B cell (primary cell): Measurements from ENCODE around the gene CACNG8. TPM values are rescaled to one million over a fixed set of nuclear protein-coding genes. Genes with fewer than 3 reads are reported as not detected.

Source experiments
- ATAC-seq: fragments of 200-7000 bp; cut with Tn5 transposase; one replicate; pipeline ENCODE4 v1.10.0; 2021; ENCODE audit warnings: low read depth, mild to moderate bottlenecking, moderate number of reproducible peaks, moderate library complexity
- CTCF ChIA-PET: fragments of 350-600 bp; sonication (Branson Sonifier 250); formaldehyde crosslinking; loops from one replicate; lab custom pipeline; 2021; ENCODE audit warnings: antibody characterized with exemption, inconsistent platforms; lab: Charles Lee
- POLR2A ChIA-PET: fragments of 350-600 bp; sonication (Branson Sonifier 250); formaldehyde crosslinking; loops from one replicate; lab custom pipeline; 2021; ENCODE audit warnings: antibody characterized with exemption; lab: Charles Lee
- DNase-seq: peaks from one replicate; pipeline ENCODE4 v3.0.0; 2013
- H2AFZ ChIP-seq: 2 replicates; pipeline ENCODE4 v1.6.1; 2012; ENCODE audit warnings: mild to moderate bottlenecking, low read depth, low read length; ENCODE audit not compliant: insufficient read depth, poor library complexity, severe bottlenecking
- H3K27ac ChIP-seq, 2 donors: 1 replicate in 1 of 2; 2 replicates in 1 of 2; pipeline ENCODE4 v1.5.1; 2012 to 2013; ENCODE audit warnings: low read length in 2 of 2, mild to moderate bottlenecking in 2 of 2, moderate library complexity in 1 of 2
- H3K27me3 ChIP-seq, 4 experiments: fragments of 200-600 bp in 1 of 4; sonication (generic) in 1 of 4; replicated peaks in 1 of 4; 1 replicate in 2 of 4; 2 replicates in 2 of 4; pipeline versions ENCODE4 v1.6.1 to v1.7.0; 2013 to 2016; ENCODE audit warnings: low read length in 3 of 4, mild to moderate bottlenecking in 2 of 4, mixed read lengths in 1 of 4, moderate library complexity in 1 of 4; ENCODE audit not compliant: insufficient read depth in 4 of 4, control insufficient read depth in 3 of 4; ENCODE audit errors: control extremely low read depth in 1 of 4
- H3K36me3 ChIP-seq, 2 experiments: replicated peaks in 1 of 2; 1 replicate in 1 of 2; 2 replicates in 1 of 2; pipeline versions ENCODE4 v1.6.1 to v1.7.1; 2013; ENCODE audit warnings: low read length in 1 of 2; ENCODE audit not compliant: insufficient read depth in 2 of 2, control insufficient read depth in 1 of 2; ENCODE audit errors: control extremely low read depth in 1 of 2, extremely low read depth in 1 of 2
- H3K4me1 ChIP-seq, 2 donors: fragments of 200-600 bp in 1 of 2; sonication (generic) in 1 of 2; 1 replicate in 1 of 2; 2 replicates in 1 of 2; pipeline versions ENCODE4 v1.5.1 to v1.6.1; 2013 to 2017; ENCODE audit warnings: low read length in 2 of 2; ENCODE audit not compliant: control insufficient read depth in 2 of 2, insufficient read depth in 2 of 2
- H3K4me2 ChIP-seq: replicated peaks from 2 replicates; pipeline ENCODE3; 2012; ENCODE audit warnings: mild to moderate bottlenecking, low read depth, low read length; ENCODE audit not compliant: poor library complexity, severe bottlenecking
- H3K4me3 ChIP-seq, 5 experiments: fragments of 200-600 bp in 1 of 5; sonication (generic) in 1 of 5; 1 replicate in 3 of 5; 2 replicates in 2 of 5; pipeline versions ENCODE4 v1.5.1 to v1.7.0; 2011 to 2016; ENCODE audit warnings: low read length in 4 of 5, mild to moderate bottlenecking in 4 of 5, low read depth in 2 of 5, control low read depth in 1 of 5, moderate library complexity in 1 of 5; ENCODE audit not compliant: insufficient read depth in 1 of 5; ENCODE audit errors: control extremely low read depth in 1 of 5, extremely low read depth in 1 of 5
- H3K79me2 ChIP-seq: fragments of 200-600 bp; sonication (generic); one replicate; pipeline ENCODE4 v1.6.0; 2016; ENCODE audit warnings: low read length; ENCODE audit not compliant: control insufficient read depth, insufficient read depth
- H3K9ac ChIP-seq: fragments of 200-600 bp; sonication (generic); 2 replicates; pipeline ENCODE4 v1.6.1; 2017; ENCODE audit warnings: mild to moderate bottlenecking, low read length, moderate library complexity
- H3K9me3 ChIP-seq, 3 donors: one replicate each; pipeline versions ENCODE4 v1.6.1 to v1.7.1; 2013; ENCODE audit warnings: low read length in 2 of 3; ENCODE audit not compliant: control insufficient read depth in 2 of 3, insufficient read depth in 1 of 3; ENCODE audit errors: control extremely low read depth in 1 of 3
- H4K20me1 ChIP-seq: 2 replicates; pipeline ENCODE4 v1.6.0; 2012; ENCODE audit warnings: mild to moderate bottlenecking, low read length; ENCODE audit not compliant: insufficient read depth, control insufficient read depth, poor library complexity, severe bottlenecking
- H3K27ac Mint-ChIP-seq: one replicate; pipeline ENCODE4 v1.8.0; 2021; ENCODE audit warnings: mixed read lengths
- H3K27me3 Mint-ChIP-seq: one replicate; pipeline ENCODE4 v1.8.0; 2021; ENCODE audit warnings: mixed read lengths
- H3K4me1 Mint-ChIP-seq: one replicate; pipeline ENCODE4 v1.8.0; 2021; ENCODE audit warnings: mixed read lengths
- H3K4me3 Mint-ChIP-seq: one replicate; pipeline ENCODE4 v1.8.0; 2021; ENCODE audit warnings: mixed read lengths
- H3K9me3 Mint-ChIP-seq: one replicate; pipeline ENCODE4 v1.8.0; 2022; ENCODE audit warnings: mixed read lengths; ENCODE audit not compliant: insufficient read depth
- CTCF ChIP-seq: fragments of 200-600 bp; IDR thresholded peaks from one replicate; pipeline ENCODE4 v1.8.0; 2022; ENCODE audit warnings: antibody characterized with exemption, mild to moderate bottlenecking
- EZH2 ChIP-seq: IDR thresholded peaks from 2 replicates; pipeline ENCODE4 v1.6.1; 2012; ENCODE audit warnings: borderline replicate concordance, low read depth, mild to moderate bottlenecking, moderate library complexity, low read length; ENCODE audit not compliant: insufficient read depth, poor library complexity, severe bottlenecking
- WGBS: methylation state at CpG from one replicate; pipeline ENCODE4 v1.1.5; 2013; ENCODE audit warnings: missing lambda C conversion rate; ENCODE audit not compliant: insufficient coverage; 5-methylcytosine and 5-hydroxymethylcytosine counted together
- intact Hi-C: fragments of 100-400 bp; cut with micrococcal nuclease; formaldehyde crosslinking; loops from one replicate; pipeline ENCODE4 v1.10.0; 2022
- polyA plus RNA-seq: library from polyadenylated mRNA; depleted of rRNA; stranded (reverse); fragments of >200 nt; gene quantifications from 2 replicates; pipeline ENCODE4 v1.2.3, GENCODE V29; 2012
- total RNA-seq, 2 donors: library from RNA; stranded (reverse); fragments of 120-200 nt in 1 of 2; gene quantifications; 1 replicate in 1 of 2; 2 replicates in 1 of 2; pipeline versions ENCODE4 v1.2.3 to v1.2.4, GENCODE V29; 2013 to 2022

Gene CACNG8
- total and polyA plus RNA-seq, 2 donors (not counting 1 experiment from before 2014, with no cell fraction given) = not detected

- ATAC-seq = no peak
- H3K4me3 Mint-ChIP-seq = no peak overlapping the region
- no peak overlapping the region for H3K27ac ChIP-seq
Observed at GRCh38 chr19:53983457-53984289, 20.9 kb downstream of the CACNG8 start.

More at GRCh38 chr19:53983457-53984289, 20.9 kb downstream of the CACNG8 start:
- no peak for TF ChIP-seq CTCF
- TF ChIP-seq EZH2 = no peak
- intact Hi-C loops = no loop called here
- Histone ChIP-seq H3K4me2 (no peak overlapping the region), H3K36me3 (no peaks in the 10 kb centered on the region), H3K79me2 (no peaks in the 10 kb centered on the region), H3K9ac (no peak overlapping the region), H3K27me3 (peaks cover 0 to 41% (median 26%) of the 10 kb centered on the region in 4 experiments), H4K20me1 (no peaks in the 10 kb centered on the region), H3K4me3 (no peak overlapping the region), H3K9me3 (peaks cover 0 to 51% (median 5%) of the 10 kb centered on the region in 3 donors), H3K4me1 (peaks cover 9 to 14% of the 10 kb centered on the region in 2 donors), H2AFZ (no peak overlapping the region)
- WGBS = 88% methylated on average over 19 of the region's 24 CpGs
- Mint-ChIP-seq H3K4me1 (peaks cover 10% of the 10 kb centered on the region), H3K9me3 (peaks cover 3% of the 10 kb centered on the region), H3K27me3 (peaks cover 26% of the 10 kb centered on the region), H3K27ac (no peak overlapping the region)
- POLR2A ChIA-PET = no interaction called here
- DNase-seq = no peak
- CTCF ChIA-PET = no interaction called here
